ENCODE data around the gene NFIC.

The NFIC gene

GRCh38 chr19:3455393-3455955 lies 89.1 kb downstream of the NFIC start:
- no peak for DNase-seq

- no peak for DNase-seq
These were observed 89.7 kb downstream of the NFIC start for GRCh38 chr19:3455960-3456601.

GRCh38 chr19:3456925-3457527 lies 90.6 kb downstream of the NFIC start:
- DNase-seq: no peak

GRCh38 chr19:3457528-3458228 lies 91.3 kb downstream of the NFIC start:
- no peak for DNase-seq

- no peak for DNase-seq
These were observed 92.1 kb downstream of the NFIC start for GRCh38 chr19:3458229-3459088.

- no peak for DNase-seq
These were observed 92.9 kb downstream of the NFIC start for GRCh38 chr19:3459089-3459881.

GRCh38 chr19:3459965-3460582 lies 93.7 kb downstream of the NFIC start:
- no peak for DNase-seq

- no peak for DNase-seq
These were observed 96.8 kb downstream of the NFIC start for GRCh38 chr19:3462991-3463713.

- DNase-seq: no peak
These were observed 97.6 kb downstream of the NFIC start for GRCh38 chr19:3463714-3464586.

GRCh38 chr19:3464587-3465235 lies 98.3 kb downstream of the NFIC start:
- DNase-seq: no peak

GRCh38 chr19:3465552-3465951 lies 99.2 kb downstream of the NFIC start:
- no peak for DNase-seq

- DNase-seq: no peak
These were observed 100.3 kb downstream of the NFIC start for GRCh38 chr19:3466635-3467034.

GRCh38 chr19:3467437-3468198 lies 101.2 kb downstream of the NFIC start:
- DNase-seq: no peak

- DNase-seq: no peak
These were observed 101.8 kb downstream of the NFIC start for GRCh38 chr19:3468211-3468610.

GRCh38 chr19:3469638-3470499 lies 103.5 kb downstream of the NFIC start:
- no peak for DNase-seq

- DNase-seq: no peak
These were observed 104.2 kb downstream of the NFIC start for GRCh38 chr19:3470500-3471128.

Data from NCI-H187 treated with DMSO at 0.1 percent for 48 hours (cell line).